ENCODE results near the gene BLMH. TPM values are rescaled to one million over a fixed set of nuclear protein-coding genes. Genes with fewer than 3 reads are reported as not detected.

BLMH gene
- total RNA-seq, 4 donors from 2014 or later = 18.1 to 35.7 (median 28.1) TPM

DNA sequence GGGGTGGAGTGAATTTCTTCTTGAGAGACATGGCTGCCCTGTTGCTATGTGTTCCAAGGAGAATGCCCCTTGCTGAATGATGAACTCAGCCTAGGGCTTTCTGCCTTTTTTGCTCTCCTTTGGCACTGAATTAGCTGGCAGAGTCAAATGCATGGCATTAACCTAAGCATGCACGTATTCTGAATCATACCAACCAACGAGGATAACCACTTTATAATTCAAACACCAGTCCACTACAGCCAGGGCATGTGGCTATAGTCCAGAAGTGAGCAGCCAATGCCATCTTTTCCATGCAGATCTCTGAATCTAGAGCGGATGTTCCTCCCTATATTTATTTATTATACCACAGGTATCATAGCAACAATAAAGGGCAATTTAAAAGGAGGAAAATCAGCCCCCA is 26.4 kb upstream of the BLMH start:
- DNase-seq (ENCODE audit: low spot score in 2 of 2) = no peak
- H3K9me3 ChIP-seq = no peaks in the 10 kb centered on the region
- 81 to 82% methylated on average over 3 of the region's 3 CpGs for WGBS, 2 donors
- H3K27me3 ChIP-seq = no peaks in the 10 kb centered on the region
- TF ChIP-seq POLR2A (IDR thresholded peaks at IDR 0.05) (no peak), EP300 (IDR thresholded peaks at IDR 0.05) (no peak)
- TF ChIP-seq, protein P1, sequence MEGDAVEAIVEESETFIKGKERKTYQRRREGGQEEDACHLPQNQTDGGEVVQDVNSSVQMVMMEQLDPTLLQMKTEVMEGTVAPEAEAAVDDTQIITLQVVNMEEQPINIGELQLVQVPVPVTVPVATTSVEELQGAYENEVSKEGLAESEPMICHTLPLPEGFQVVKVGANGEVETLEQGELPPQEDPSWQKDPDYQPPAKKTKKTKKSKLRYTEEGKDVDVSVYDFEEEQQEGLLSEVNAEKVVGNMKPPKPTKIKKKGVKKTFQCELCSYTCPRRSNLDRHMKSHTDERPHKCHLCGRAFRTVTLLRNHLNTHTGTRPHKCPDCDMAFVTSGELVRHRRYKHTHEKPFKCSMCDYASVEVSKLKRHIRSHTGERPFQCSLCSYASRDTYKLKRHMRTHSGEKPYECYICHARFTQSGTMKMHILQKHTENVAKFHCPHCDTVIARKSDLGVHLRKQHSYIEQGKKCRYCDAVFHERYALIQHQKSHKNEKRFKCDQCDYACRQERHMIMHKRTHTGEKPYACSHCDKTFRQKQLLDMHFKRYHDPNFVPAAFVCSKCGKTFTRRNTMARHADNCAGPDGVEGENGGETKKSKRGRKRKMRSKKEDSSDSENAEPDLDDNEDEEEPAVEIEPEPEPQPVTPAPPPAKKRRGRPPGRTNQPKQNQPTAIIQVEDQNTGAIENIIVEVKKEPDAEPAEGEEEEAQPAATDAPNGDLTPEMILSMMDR (IDR thresholded peaks at IDR 0.05) = no peak
- H3K4me1 ChIP-seq = no peaks in the 10 kb centered on the region
- H3K27ac ChIP-seq = no peak overlapping the region
- H3K4me3 ChIP-seq = no peak overlapping the region
- H3K36me3 ChIP-seq = no peaks in the 10 kb centered on the region

DNA sequence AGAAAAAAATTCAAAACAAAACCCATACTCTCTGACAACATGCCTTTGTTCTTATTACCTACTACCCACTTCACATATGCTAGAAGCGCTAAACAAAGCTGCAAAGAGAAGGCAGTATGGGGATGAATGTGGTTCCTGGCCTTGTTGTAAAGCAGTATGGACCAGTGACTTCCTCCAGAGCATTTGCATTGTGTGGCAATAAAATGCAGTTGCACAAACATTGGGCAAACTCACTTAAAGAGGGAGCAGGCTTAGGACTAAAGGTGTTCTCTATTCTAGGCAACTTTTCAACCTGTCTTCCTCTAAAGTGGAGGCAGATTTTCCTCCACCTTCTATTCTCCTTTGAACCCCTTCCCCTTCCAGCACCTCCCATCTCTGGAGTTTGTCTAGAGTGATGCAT is 25.0 kb upstream of the BLMH start:
- TF ChIP-seq POLR2A (IDR thresholded peaks at IDR 0.05) (no peak), EP300 (IDR thresholded peaks at IDR 0.05) (no peak)
- TF ChIP-seq, protein P1 (IDR thresholded peaks at IDR 0.05) = no peak
- H3K27ac ChIP-seq = no peak overlapping the region
- H3K9me3 ChIP-seq = no peaks in the 10 kb centered on the region
- H3K4me3 ChIP-seq = no peak overlapping the region
- no peak for DNase-seq (ENCODE audit: low spot score in 2 of 2)
- H3K36me3 ChIP-seq = no peaks in the 10 kb centered on the region
- WGBS, 2 donors = 79 to 93% methylated on average over 1 of the region's 1 CpG
- no peaks in the 10 kb centered on the region for H3K4me1 ChIP-seq
- H3K27me3 ChIP-seq = no peaks in the 10 kb centered on the region

DNA sequence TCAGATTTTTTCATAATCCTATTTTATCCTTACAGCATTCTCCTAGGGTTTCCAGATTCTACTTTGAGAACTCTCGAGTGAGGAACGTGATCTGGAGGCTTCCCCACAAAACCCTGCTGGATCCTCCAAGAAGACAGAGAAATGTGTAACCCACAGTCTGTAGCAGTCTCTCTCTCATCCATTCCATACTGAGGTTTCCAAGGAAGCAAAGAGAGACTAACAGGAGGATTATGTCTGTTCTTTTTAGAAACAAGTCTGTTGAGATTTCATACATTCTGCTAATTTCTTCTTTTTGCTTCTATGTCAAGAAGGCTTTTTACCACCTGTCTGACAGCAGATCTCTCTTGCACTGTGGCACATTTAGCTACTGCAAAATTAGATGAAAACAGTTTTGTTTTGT is 23.4 kb upstream of the BLMH start:
- Histone ChIP-seq H3K27ac (no peak overlapping the region), H3K27me3 (no peaks in the 10 kb centered on the region), H3K4me3 (no peak overlapping the region), H3K9me3 (no peaks in the 10 kb centered on the region), H3K4me1 (no peaks in the 10 kb centered on the region), H3K36me3 (no peaks in the 10 kb centered on the region)
- DNase-seq (ENCODE audit: low spot score in 2 of 2) = no peak
- WGBS, 2 donors = 51 to 60% methylated on average over 2 of the region's 2 CpGs
- TF ChIP-seq, protein P1 (IDR thresholded peaks at IDR 0.05) = no peak

DNA sequence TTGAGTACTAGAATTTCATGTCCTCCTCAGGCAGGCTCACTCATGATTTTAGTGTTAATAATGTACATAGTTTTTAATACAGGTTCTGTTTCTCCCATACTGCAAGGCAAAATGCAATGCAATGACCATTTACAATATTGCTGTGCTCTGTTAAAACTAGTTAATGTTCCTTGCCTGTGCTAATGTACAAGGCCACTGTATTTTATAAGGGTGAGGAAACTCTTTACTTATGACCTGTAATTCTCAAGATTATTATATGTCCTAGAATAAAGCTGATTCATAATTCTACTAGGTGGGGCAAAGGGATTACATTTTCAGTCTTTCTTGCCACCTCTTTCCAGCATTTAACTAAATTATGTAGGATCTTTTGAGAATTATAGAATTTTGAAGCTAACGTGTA is 22.7 kb upstream of the BLMH start:
- 54 to 58% methylated on average over 1 of the region's 1 CpG for WGBS, 2 donors
- TF ChIP-seq POLR2A (IDR thresholded peaks at IDR 0.05) (no peak), EP300 (IDR thresholded peaks at IDR 0.05) (no peak)
- TF ChIP-seq, protein P1 (IDR thresholded peaks at IDR 0.05) = no peak
- Histone ChIP-seq H3K36me3 (no peaks in the 10 kb centered on the region), H3K4me3 (no peak overlapping the region), H3K4me1 (no peaks in the 10 kb centered on the region), H3K27ac (no peak overlapping the region), H3K27me3 (no peaks in the 10 kb centered on the region), H3K9me3 (no peaks in the 10 kb centered on the region)
- DNase-seq (ENCODE audit: low spot score in 2 of 2) = no peak

DNA sequence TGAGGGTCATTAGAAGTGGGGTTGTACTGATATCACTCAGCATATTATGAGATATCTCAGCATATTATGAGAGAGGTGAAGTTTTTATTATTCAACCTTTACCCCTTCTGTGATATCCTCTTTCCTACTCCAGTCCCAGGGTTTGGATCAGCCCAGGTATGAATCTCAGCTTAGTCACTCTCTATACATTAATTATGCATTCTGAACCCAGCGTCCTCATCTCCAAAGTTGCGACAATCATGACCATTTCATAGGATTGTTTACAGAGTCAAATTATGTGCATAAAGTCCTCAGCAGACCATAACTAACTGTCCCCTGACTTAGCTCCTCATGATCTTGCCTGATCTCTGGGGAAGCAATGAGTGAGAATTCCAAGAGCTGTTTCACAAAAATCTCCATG is 20.5 kb upstream of the BLMH start:
- Histone ChIP-seq H3K27me3 (no peaks in the 10 kb centered on the region), H3K27ac (no peak overlapping the region), H3K36me3 (no peaks in the 10 kb centered on the region), H3K4me3 (no peak overlapping the region), H3K4me1 (no peaks in the 10 kb centered on the region), H3K9me3 (no peaks in the 10 kb centered on the region)
- WGBS, 2 donors = 69 to 75% methylated on average over 2 of the region's 2 CpGs
- no peak for DNase-seq (ENCODE audit: low spot score in 2 of 2)
- TF ChIP-seq POLR2A (IDR thresholded peaks at IDR 0.05) (no peak), EP300 (IDR thresholded peaks at IDR 0.05) (no peak)
- TF ChIP-seq, protein P1 (IDR thresholded peaks at IDR 0.05) = no peak
